SK-N-SH (cell line): ENCODE measurements around the gene CAPN5. TPM values are rescaled to one million over a fixed set of nuclear protein-coding genes. Genes with fewer than 3 reads are reported as not detected.

Experiments
- CTCF ChIA-PET: fragments of 300-600, 350-600 bp; formaldehyde crosslinking; extraction: SDS; loops from one replicate; lab custom pipeline; 2021; lab: Yijun Ruan, JAX
- POLR2A ChIA-PET: fragments of 350-600 bp; sonication (Branson Sonifier 250); formaldehyde crosslinking; extraction: SDS; loops from one replicate; lab custom pipeline; 2020; ENCODE audit warnings: antibody characterized with exemption, inconsistent platforms; lab: Yijun Ruan, JAX
- DNase-seq: peaks from one replicate; pipeline ENCODE4 v3.0.0; 2012
- H2AFZ ChIP-seq: fragments of 200-600 bp; sonication (generic); 2 replicates; pipeline ENCODE4 v1.8.1; 2016; ENCODE audit warnings: antibody characterized with exemption, mild to moderate bottlenecking, low read depth
- H3F3A ChIP-seq: fragments of 200-600 bp; sonication (generic); replicated peaks from 2 replicates; pipeline ENCODE3; 2016; ENCODE audit warnings: antibody characterized with exemption, mild to moderate bottlenecking; ENCODE audit not compliant: insufficient read depth
- H3K27ac ChIP-seq, 2 experiments: fragments of 200-500 bp in 1 of 2; fragments of 200-600 bp in 1 of 2; sonication (Bioruptor generic) in 1 of 2; sonication (generic), shearing (Covaris generic) in 1 of 2; 2 replicates each; pipeline versions ENCODE4 v1.5.1 to v1.6.1; 2014 to 2016; ENCODE audit warnings: low read depth in 2 of 2, inconsistent platforms in 1 of 2, low read length in 1 of 2, mild to moderate bottlenecking in 1 of 2, mixed read lengths in 1 of 2
- H3K27me3 ChIP-seq: fragments of 200-600 bp; sonication (generic), shearing (Covaris generic); 2 replicates; pipeline ENCODE4 v1.6.1; 2016; ENCODE audit warnings: mixed run types; ENCODE audit not compliant: insufficient read depth
- H3K36me3 ChIP-seq, 2 experiments: fragments of 200-500 bp in 1 of 2; fragments of 200-600 bp in 1 of 2; sonication (Bioruptor generic) in 1 of 2; sonication (generic) in 1 of 2; replicated peaks in 1 of 2; 2 replicates each; pipeline versions ENCODE3 to v1.5.1; 2014 to 2016; ENCODE audit warnings: low read length in 1 of 2, mild to moderate bottlenecking in 1 of 2; ENCODE audit not compliant: insufficient read depth in 2 of 2, control insufficient read depth in 1 of 2
- H3K4me1 ChIP-seq, 2 experiments: fragments of 200-500 bp in 1 of 2; fragments of 200-600 bp in 1 of 2; sonication (Bioruptor generic) in 1 of 2; sonication (generic), shearing (Covaris generic) in 1 of 2; 2 replicates each; pipeline versions ENCODE4 v1.5.1 to v1.6.1; 2014 to 2016; ENCODE audit warnings: low read depth in 1 of 2, low read length in 1 of 2, mixed run types in 1 of 2; ENCODE audit not compliant: insufficient read depth in 2 of 2, control insufficient read depth in 1 of 2
- H3K4me2 ChIP-seq: fragments of 200-600 bp; sonication (generic), shearing (Covaris generic); 2 replicates; pipeline ENCODE4 v1.6.1; 2017; ENCODE audit warnings: mixed run types
- H3K4me3 ChIP-seq, 2 experiments: fragments of 200-500 bp in 1 of 2; fragments of 200-600 bp in 1 of 2; sonication (Bioruptor generic) in 1 of 2; sonication (generic), shearing (Covaris generic) in 1 of 2; 2 replicates each; pipeline versions ENCODE4 v1.5.1 to v1.8.1; 2014 to 2016; ENCODE audit warnings: low read depth in 2 of 2, inconsistent platforms in 1 of 2, low read length in 1 of 2, mild to moderate bottlenecking in 1 of 2, mixed read lengths in 1 of 2, moderate library complexity in 1 of 2
- H3K79me2 ChIP-seq: fragments of 200-600 bp; sonication (generic); 2 replicates; pipeline ENCODE4 v1.8.1; 2017; ENCODE audit warnings: mild to moderate bottlenecking; ENCODE audit not compliant: insufficient read depth
- H3K9ac ChIP-seq: fragments of 200-600 bp; sonication (generic); 2 replicates; pipeline ENCODE4 v1.6.1; 2017; ENCODE audit warnings: mixed run types
- H3K9me2 ChIP-seq: fragments of 200-600 bp; sonication (generic); 2 replicates; pipeline ENCODE4 v1.6.1; 2017; ENCODE audit warnings: mixed run types
- H3K9me3 ChIP-seq: fragments of 200-600 bp; sonication (generic); 2 replicates; pipeline ENCODE4 v1.6.1; 2017; ENCODE audit warnings: mixed run types, mild to moderate bottlenecking, moderate library complexity
- H4K20me1 ChIP-seq: fragments of 200-600 bp; sonication (generic); 2 replicates; pipeline ENCODE4 v1.6.1; 2017; ENCODE audit warnings: mild to moderate bottlenecking, mixed run types; ENCODE audit not compliant: insufficient read depth
- CHD2 ChIP-seq: fragments of 150-350 bp; IDR thresholded peaks from 2 replicates; pipeline ENCODE4 v1.6.1; 2018; ENCODE audit warnings: low read length; ENCODE audit not compliant: partially characterized antibody
- ELF1 ChIP-seq: IDR thresholded peaks from 2 replicates; pipeline ENCODE4 v1.4.0; 2012
- EP300 ChIP-seq, 2 experiments: IDR thresholded peaks; 2 replicates each; pipeline versions ENCODE4 v1.4.0 to v1.6.1; 2012; ENCODE audit warnings: borderline replicate concordance in 1 of 2, low read depth in 1 of 2, low read length in 1 of 2
- EZH2phosphoT487 ChIP-seq: fragments of 200-600 bp; sonication (generic); IDR thresholded peaks from 2 replicates; pipeline ENCODE4 v1.6.1; 2017; ENCODE audit warnings: low read depth, mixed run types, mild to moderate bottlenecking, antibody characterized with exemption, moderate library complexity, borderline replicate concordance
- FOSL2 ChIP-seq: IDR thresholded peaks from 2 replicates; pipeline ENCODE4 v1.4.0; 2012; ENCODE audit warnings: low read depth, mild to moderate bottlenecking, moderate library complexity, borderline replicate concordance
- FOXJ3 ChIP-seq: sonication (generic); formaldehyde crosslinking; IDR thresholded peaks from 2 replicates; pipeline ENCODE4 v1.5.1; 2020; ENCODE audit warnings: mild to moderate bottlenecking, missing genetic modification reagents
- FOXM1 ChIP-seq: IDR thresholded peaks from 2 replicates; pipeline ENCODE4 v1.4.0; 2012; ENCODE audit warnings: low read depth, mild to moderate bottlenecking
- GABPA ChIP-seq: IDR thresholded peaks from 2 replicates; pipeline ENCODE4 v1.4.0; 2012; ENCODE audit warnings: low read depth, mild to moderate bottlenecking
- MXI1 ChIP-seq: IDR thresholded peaks from 2 replicates; pipeline ENCODE4 v1.6.1; 2012; ENCODE audit warnings: mild to moderate bottlenecking, low read depth, low read length, improper control_type of control experiment
- NFIC ChIP-seq: IDR thresholded peaks from 2 replicates; pipeline ENCODE4 v1.4.0; 2012; ENCODE audit warnings: borderline replicate concordance
- NRF1 ChIP-seq: IDR thresholded peaks from 2 replicates; pipeline ENCODE4 v1.6.1; 2012; ENCODE audit warnings: low read depth, mild to moderate bottlenecking, low read length
- POLR2AphosphoS5 ChIP-seq: IDR thresholded peaks from 2 replicates; pipeline ENCODE4 v1.6.1; 2012; ENCODE audit warnings: low read depth, low read length
- RAD21 ChIP-seq: IDR thresholded peaks from 2 replicates; pipeline ENCODE4 v1.6.1; 2012; ENCODE audit warnings: mild to moderate bottlenecking, low read length
- RXRA ChIP-seq: IDR thresholded peaks from 2 replicates; pipeline ENCODE4 v1.4.0; 2012; ENCODE audit warnings: low read depth, mild to moderate bottlenecking, borderline replicate concordance
- SMC3 ChIP-seq: IDR thresholded peaks from 2 replicates; pipeline ENCODE4 v1.6.1; 2012; ENCODE audit warnings: low read depth, low read length, improper control_type of control experiment
- TCF12 ChIP-seq: IDR thresholded peaks from 2 replicates; pipeline ENCODE4 v1.4.0; 2012
- TEAD4 ChIP-seq: IDR thresholded peaks from 2 replicates; pipeline ENCODE4 v1.4.0; 2012; ENCODE audit warnings: mild to moderate bottlenecking, borderline replicate concordance; ENCODE audit not compliant: insufficient read depth
- YY1 ChIP-seq: IDR thresholded peaks from 2 replicates; pipeline ENCODE4 v1.4.0; 2012; ENCODE audit warnings: low read depth, mild to moderate bottlenecking
- WGBS: methylation state at CpG from one replicate; pipeline ENCODE4 v1.1.6; 2017; ENCODE audit warnings: low lambda C conversion rate; 5-methylcytosine and 5-hydroxymethylcytosine counted together
- polyA plus RNA-seq, 3 experiments: library from polyadenylated mRNA; depleted of rRNA; stranded (reverse); fragments of >200 nt; gene quantifications; 2 replicates each; pipeline ENCODE4 v1.2.3, GENCODE V29; 2012
- TF ChIP-seq, protein P1 (sequence below): fragments of 150-350 bp; IDR thresholded peaks from 2 replicates; pipeline ENCODE4 v1.6.1; 2017; ENCODE audit warnings: antibody characterized with exemption, low read length, low read depth, borderline replicate concordance
- TF ChIP-seq, protein P2 (sequence below): IDR thresholded peaks from 2 replicates; pipeline ENCODE4 v1.4.0; 2012; ENCODE audit warnings: low read depth
- TF ChIP-seq, protein P3 (sequence below): IDR thresholded peaks from 2 replicates; pipeline ENCODE4 v1.6.1; 2012; ENCODE audit warnings: mild to moderate bottlenecking, low read depth, low read length, moderate library complexity
- TF ChIP-seq, protein P4 (sequence below): IDR thresholded peaks from 2 replicates; pipeline ENCODE4 v1.4.0; 2012; ENCODE audit warnings: low read depth, borderline replicate concordance
- TF ChIP-seq, protein P5 (sequence below): fragments of 200-600 bp; sonication (generic); IDR thresholded peaks from 2 replicates; pipeline ENCODE4 v1.6.1; 2017; ENCODE audit warnings: antibody characterized with exemption, mild to moderate bottlenecking, moderate library complexity

CAPN5 gene
- polyA plus RNA-seq, 1 of the 3 experiments (the other 2 are of a cell fraction) = 33.1 TPM

DNA sequence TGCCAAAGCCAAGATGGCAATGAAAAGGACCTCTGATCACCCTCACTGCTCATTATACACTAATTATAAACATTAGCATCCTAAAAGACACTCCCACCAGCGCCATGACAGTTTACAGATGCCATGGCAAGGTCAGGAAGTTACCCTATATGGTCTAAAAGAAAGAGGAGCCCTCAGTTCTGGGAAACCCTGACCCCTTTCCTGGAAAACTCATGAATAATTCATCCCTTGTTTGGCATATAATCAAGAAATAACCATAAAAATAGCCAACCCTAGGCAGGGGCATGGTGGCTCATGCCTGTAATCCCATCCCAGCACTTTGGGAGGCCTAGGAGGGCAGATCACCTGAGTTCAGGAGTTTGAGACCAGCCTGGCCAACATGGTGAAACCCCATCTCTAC is 12.7 kb upstream of the CAPN5 start (continued):
- TF ChIP-seq, protein P1, sequence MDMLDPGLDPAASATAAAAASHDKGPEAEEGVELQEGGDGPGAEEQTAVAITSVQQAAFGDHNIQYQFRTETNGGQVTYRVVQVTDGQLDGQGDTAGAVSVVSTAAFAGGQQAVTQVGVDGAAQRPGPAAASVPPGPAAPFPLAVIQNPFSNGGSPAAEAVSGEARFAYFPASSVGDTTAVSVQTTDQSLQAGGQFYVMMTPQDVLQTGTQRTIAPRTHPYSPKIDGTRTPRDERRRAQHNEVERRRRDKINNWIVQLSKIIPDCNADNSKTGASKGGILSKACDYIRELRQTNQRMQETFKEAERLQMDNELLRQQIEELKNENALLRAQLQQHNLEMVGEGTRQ = no peak
- no peak for TF ChIP-seq GABPA
- no peak for TF ChIP-seq ELF1
- no peak for TF ChIP-seq NFIC
- TF ChIP-seq FOXM1 = no peak
- TF ChIP-seq RXRA = no peak
- TF ChIP-seq FOSL2 = no peak
- TF ChIP-seq, protein P2, sequence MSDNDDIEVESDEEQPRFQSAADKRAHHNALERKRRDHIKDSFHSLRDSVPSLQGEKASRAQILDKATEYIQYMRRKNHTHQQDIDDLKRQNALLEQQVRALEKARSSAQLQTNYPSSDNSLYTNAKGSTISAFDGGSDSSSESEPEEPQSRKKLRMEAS = no peak
- TF ChIP-seq EZH2phosphoT487 = no peak
- TF ChIP-seq MXI1 = no peak

DNA sequence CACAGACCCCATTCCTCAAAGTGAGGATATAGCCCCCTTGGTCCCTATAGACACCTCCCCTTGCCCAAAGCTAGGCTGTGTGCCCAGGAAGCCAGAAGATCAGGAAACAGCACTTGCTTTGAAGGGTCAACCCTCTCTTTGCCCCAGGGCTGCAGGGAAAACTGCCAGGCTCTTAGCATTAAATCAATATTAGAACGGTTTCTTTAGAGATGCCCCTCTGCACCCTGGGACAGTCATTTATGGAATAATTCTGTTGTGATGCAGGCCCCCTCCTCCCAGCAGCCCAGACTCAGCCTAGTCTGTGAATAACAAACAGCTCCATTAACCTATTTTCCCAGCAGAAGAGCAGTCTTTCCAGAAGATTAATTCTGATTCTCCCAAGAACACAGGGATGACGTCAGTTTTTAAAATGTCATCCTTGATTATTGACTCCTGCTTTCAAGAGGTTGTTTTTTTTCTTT is 11.6 kb upstream of the CAPN5 start:
- Histone ChIP-seq H3F3A (no peaks in the 10 kb centered on the region), H3K27me3 (no peaks in the 10 kb centered on the region), H4K20me1 (no peaks in the 10 kb centered on the region), H3K4me2 (no peak overlapping the region), H3K9me3 (no peaks in the 10 kb centered on the region), H3K9ac (no peak overlapping the region), H3K9me2 (no peaks in the 10 kb centered on the region), H2AFZ (no peak overlapping the region), H3K27ac (no peak overlapping the region), H3K79me2 (no peaks in the 10 kb centered on the region), H3K4me3 (no peak overlapping the region), H3K4me1 (no peaks in the 10 kb centered on the region; a peak in 1 of 4 replicates), H3K36me3 (no peaks in the 10 kb centered on the region)
- TF ChIP-seq EP300 (IDR thresholded peaks at IDR 0.05; ENCODE audit: borderline replicate concordance in 1 of 2, low read depth in 1 of 2, low read length in 1 of 2) (no peak), TCF12 (no peak), ELF1 (no peak), FOXM1 (no peak), RXRA (no peak), FOXJ3 (CRISPR knock-in tag) (no peak), TEAD4 (no peak), RAD21 (no peak), YY1 (no peak), POLR2AphosphoS5 (no peak), NRF1 (no peak), CHD2 (no peak), SMC3 (no peak)
- TF ChIP-seq, protein P3, sequence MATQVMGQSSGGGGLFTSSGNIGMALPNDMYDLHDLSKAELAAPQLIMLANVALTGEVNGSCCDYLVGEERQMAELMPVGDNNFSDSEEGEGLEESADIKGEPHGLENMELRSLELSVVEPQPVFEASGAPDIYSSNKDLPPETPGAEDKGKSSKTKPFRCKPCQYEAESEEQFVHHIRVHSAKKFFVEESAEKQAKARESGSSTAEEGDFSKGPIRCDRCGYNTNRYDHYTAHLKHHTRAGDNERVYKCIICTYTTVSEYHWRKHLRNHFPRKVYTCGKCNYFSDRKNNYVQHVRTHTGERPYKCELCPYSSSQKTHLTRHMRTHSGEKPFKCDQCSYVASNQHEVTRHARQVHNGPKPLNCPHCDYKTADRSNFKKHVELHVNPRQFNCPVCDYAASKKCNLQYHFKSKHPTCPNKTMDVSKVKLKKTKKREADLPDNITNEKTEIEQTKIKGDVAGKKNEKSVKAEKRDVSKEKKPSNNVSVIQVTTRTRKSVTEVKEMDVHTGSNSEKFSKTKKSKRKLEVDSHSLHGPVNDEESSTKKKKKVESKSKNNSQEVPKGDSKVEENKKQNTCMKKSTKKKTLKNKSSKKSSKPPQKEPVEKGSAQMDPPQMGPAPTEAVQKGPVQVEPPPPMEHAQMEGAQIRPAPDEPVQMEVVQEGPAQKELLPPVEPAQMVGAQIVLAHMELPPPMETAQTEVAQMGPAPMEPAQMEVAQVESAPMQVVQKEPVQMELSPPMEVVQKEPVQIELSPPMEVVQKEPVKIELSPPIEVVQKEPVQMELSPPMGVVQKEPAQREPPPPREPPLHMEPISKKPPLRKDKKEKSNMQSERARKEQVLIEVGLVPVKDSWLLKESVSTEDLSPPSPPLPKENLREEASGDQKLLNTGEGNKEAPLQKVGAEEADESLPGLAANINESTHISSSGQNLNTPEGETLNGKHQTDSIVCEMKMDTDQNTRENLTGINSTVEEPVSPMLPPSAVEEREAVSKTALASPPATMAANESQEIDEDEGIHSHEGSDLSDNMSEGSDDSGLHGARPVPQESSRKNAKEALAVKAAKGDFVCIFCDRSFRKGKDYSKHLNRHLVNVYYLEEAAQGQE = no peak
- TF ChIP-seq, protein P4, sequence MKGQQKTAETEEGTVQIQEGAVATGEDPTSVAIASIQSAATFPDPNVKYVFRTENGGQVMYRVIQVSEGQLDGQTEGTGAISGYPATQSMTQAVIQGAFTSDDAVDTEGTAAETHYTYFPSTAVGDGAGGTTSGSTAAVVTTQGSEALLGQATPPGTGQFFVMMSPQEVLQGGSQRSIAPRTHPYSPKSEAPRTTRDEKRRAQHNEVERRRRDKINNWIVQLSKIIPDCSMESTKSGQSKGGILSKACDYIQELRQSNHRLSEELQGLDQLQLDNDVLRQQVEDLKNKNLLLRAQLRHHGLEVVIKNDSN = no peak
- TF ChIP-seq, protein P2 = no peak
- TF ChIP-seq, protein P5, sequence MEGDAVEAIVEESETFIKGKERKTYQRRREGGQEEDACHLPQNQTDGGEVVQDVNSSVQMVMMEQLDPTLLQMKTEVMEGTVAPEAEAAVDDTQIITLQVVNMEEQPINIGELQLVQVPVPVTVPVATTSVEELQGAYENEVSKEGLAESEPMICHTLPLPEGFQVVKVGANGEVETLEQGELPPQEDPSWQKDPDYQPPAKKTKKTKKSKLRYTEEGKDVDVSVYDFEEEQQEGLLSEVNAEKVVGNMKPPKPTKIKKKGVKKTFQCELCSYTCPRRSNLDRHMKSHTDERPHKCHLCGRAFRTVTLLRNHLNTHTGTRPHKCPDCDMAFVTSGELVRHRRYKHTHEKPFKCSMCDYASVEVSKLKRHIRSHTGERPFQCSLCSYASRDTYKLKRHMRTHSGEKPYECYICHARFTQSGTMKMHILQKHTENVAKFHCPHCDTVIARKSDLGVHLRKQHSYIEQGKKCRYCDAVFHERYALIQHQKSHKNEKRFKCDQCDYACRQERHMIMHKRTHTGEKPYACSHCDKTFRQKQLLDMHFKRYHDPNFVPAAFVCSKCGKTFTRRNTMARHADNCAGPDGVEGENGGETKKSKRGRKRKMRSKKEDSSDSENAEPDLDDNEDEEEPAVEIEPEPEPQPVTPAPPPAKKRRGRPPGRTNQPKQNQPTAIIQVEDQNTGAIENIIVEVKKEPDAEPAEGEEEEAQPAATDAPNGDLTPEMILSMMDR = no peak
- TF ChIP-seq, protein P1 = no peak
- DNase-seq = no peak
- ChIA-PET POLR2A (no interaction called here), CTCF (interaction anchor here (1.0 to 12.6 kb wide), 8 partner anchors 10 to 136 kb away, joined by 3 to 218 read pairs (median 8); partner anchors contain the start of gene MYO7A)
- 64% methylated on average over 2 of the region's 2 CpGs for WGBS
